Memory B cell (primary cell): ENCODE results near the gene SLC39A2.
A peak's percentile ranks its signal among the peaks of the same experiment; 100 is the strongest.

ENCODE experiments used
- ATAC-seq: fragments of 150-1000 bp; cut with Tn5 transposase; 2 replicates; pipeline ENCODE4 v1.10.0; 2021; ENCODE audit warnings: low read depth, mild to moderate bottlenecking, moderate library complexity
- DNase-seq, 2 donors: peaks; one replicate each; pipeline ENCODE4 v3.0.0; 2022; ENCODE audit warnings: low spot score in 2 of 2
- H3K27ac Mint-ChIP-seq: one replicate; pipeline ENCODE4 v1.8.0; 2022; ENCODE audit warnings: mild to moderate bottlenecking, moderate library complexity, mixed read lengths
- H3K27me3 Mint-ChIP-seq: one replicate; pipeline ENCODE4 v1.8.0; 2022; ENCODE audit warnings: mixed read lengths
- H3K36me3 Mint-ChIP-seq: one replicate; pipeline ENCODE4 v1.8.0; 2022; ENCODE audit warnings: mild to moderate bottlenecking, mixed read lengths
- H3K4me1 Mint-ChIP-seq: one replicate; pipeline ENCODE4 v1.8.0; 2022; ENCODE audit warnings: mixed read lengths
- H3K4me3 Mint-ChIP-seq: one replicate; pipeline ENCODE4 v1.8.0; 2022; ENCODE audit warnings: mild to moderate bottlenecking, moderate library complexity, mixed read lengths
- H3K9me3 Mint-ChIP-seq: one replicate; pipeline ENCODE4 v1.8.0; 2022; ENCODE audit warnings: mixed read lengths

Gene SLC39A2

GRCh38 chr14:21025371-21026273 is 26.5 kb downstream of the SLC39A2 start:
- DNase-seq (peak; percentile 8 to 42), ATAC-seq (no peak)
- Mint-ChIP-seq H3K9me3 (no peaks in the 10 kb centered on the region), H3K27me3 (peaks cover 9% of the 10 kb centered on the region), H3K4me3 (peak overlapping the region; percentile 90), H3K36me3 (no peaks in the 10 kb centered on the region), H3K27ac (no peak overlapping the region), H3K4me1 (peaks cover 11% of the 10 kb centered on the region)

GRCh38 chr14:21026274-21026987 is 27.3 kb downstream of the SLC39A2 start:
- ATAC-seq = no peak
- Mint-ChIP-seq H3K27ac (no peak overlapping the region), H3K4me3 (peak overlapping the region; percentile 56)

DNA sequence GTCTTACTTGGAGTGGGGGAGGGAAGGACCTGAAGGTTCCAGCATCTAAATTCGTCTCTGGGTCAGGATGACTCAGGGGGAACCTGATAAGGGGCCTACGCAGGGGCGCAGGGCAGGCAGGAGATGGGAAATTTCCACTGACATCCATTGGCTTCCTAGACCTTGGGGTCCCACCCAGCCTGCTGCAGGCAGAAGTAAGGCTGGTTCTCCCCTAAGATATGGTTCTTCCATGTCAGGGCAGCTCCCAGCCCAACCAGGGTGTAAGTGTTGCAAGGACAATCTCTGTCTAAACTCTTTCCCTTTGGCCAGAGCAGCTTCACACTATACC is 27.9 kb downstream of the SLC39A2 start:
- H3K4me1 Mint-ChIP-seq = peaks cover 11% of the 10 kb centered on the region
- no peak overlapping the region for H3K4me3 Mint-ChIP-seq
- H3K9me3 Mint-ChIP-seq = no peaks in the 10 kb centered on the region
- H3K27me3 Mint-ChIP-seq = peaks cover 9% of the 10 kb centered on the region
- H3K36me3 Mint-ChIP-seq = no peaks in the 10 kb centered on the region
- no peak overlapping the region for H3K27ac Mint-ChIP-seq
- ATAC-seq (no peak), DNase-seq (no peak)

More at GRCh38 chr14:21026274-21026987, 27.3 kb downstream of the SLC39A2 start:
- Mint-ChIP-seq H3K9me3 (no peaks in the 10 kb centered on the region), H3K36me3 (no peaks in the 10 kb centered on the region), H3K27me3 (peaks cover 9% of the 10 kb centered on the region), H3K4me1 (peaks cover 11% of the 10 kb centered on the region)
- no peak for DNase-seq

DNA sequence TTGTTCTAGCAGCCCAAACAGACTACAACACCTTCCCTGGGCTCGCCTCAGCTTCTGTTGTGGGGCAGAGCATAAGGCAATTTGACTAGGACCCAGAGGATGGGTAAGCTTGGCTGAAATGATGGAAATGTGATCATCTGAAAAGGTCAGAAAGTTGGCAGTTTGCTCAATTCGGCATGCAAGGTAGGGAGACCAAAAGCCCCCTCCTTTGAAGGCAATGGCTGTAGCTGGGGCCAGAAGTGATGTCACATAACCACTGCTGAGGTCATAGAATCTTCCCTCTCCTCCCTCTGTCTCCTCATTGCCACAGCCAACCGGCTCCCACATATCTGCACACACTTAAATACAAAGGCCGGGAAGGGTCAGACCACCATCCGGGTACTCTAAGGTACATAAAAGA is 30.8 kb downstream of the SLC39A2 start, which contains the start of gene TPPP2:
TPPP2 (plus strand) TSS at position 301 of the 400 bp plus-strand sequence. CDS start 365 bp downstream, outside the sequence.
- Mint-ChIP-seq H3K27me3 (peaks cover 3% of the 10 kb centered on the region), H3K4me3 (no peak within 1 kb of the TSS), H3K27ac (no peak within 1 kb of the TSS), H3K4me1 (peaks cover 2% of the 10 kb centered on the region), H3K9me3 (no peaks in the 10 kb centered on the region), H3K36me3 (no peaks in the 10 kb centered on the region)
- no peak for ATAC-seq
- no peak for DNase-seq

- Mint-ChIP-seq H3K27me3 (peaks cover 3% of the 10 kb centered on the region), H3K4me1 (no peaks in the 10 kb centered on the region), H3K27ac (no peak overlapping the region), H3K36me3 (no peaks in the 10 kb centered on the region), H3K4me3 (no peak overlapping the region), H3K9me3 (no peaks in the 10 kb centered on the region)
- DNase-seq (no peak), ATAC-seq (no peak)
These were observed 31.4 kb downstream of the SLC39A2 start for GRCh38 chr14:21030531-21030930.

DNA sequence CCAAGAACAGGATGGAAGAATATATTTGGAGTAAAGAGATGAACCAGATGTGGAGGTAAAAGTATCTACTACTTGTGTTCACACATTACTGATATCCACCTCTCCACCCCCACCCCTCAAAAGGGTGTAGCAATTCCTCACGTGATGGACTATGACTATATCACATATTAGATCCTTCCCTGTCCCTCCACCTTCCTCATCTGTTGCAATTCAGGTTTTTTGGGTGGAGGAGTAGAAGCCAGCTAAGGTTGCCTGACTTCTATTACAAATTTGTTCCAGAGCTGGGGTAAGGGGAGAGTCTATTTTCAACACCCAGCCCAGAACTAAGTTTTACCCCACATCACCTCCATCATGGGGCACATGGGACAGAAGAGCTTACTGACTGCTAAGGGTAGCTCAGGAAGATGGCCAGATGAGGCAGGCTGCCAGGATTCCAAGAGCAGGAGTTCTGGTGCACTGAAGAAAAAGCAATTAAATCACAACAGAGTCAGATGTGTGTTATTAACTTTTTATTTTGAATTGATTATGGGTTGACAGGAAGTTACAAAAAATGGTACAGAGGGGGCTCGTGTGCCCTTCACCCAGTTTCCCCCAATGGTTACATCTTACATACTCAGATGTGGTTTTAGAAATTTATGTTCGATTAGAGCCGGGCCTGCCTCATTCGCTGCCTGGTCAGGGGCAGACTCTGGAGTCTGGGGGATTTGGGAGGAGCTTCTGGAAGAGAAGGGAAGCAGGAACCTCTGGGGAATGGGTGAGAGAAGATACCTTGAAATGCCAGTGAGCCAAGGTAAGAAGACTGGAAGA is 33.4 kb downstream of the SLC39A2 start:
- Mint-ChIP-seq H3K9me3 (no peaks in the 10 kb centered on the region), H3K4me1 (no peaks in the 10 kb centered on the region)

DNA sequence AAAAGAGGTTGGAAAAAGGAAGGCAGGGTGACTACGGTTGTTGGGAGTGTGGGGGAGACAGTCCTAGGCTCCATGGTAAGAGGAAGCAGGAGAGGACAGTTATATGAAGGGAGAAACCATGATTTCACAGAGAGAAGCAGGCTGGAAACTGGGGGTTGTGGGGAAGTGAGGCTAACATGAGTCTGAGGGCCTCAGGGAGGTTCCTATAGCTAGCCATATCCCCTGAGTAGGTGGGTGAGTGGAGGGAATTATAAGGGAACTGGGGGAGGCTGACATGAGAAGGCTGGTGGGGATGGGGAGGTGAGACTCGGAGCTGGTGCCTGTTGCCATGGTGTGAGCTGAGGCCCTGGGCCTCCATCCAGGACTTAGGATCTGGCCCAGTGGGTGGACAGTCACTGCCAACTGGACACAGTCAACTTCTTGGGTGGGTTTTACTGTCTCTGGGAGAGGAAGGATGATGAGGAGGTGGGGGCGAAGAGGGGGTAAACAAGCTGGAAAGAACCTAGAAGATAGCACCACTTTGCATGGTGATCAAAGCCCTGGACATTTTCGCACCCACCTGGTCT is 34.1 kb downstream of the SLC39A2 start:
- Mint-ChIP-seq H3K27me3 (peaks cover 8% of the 10 kb centered on the region), H3K36me3 (no peaks in the 10 kb centered on the region), H3K9me3 (no peaks in the 10 kb centered on the region), H3K4me1 (no peaks in the 10 kb centered on the region), H3K4me3 (no peak overlapping the region), H3K27ac (no peak overlapping the region)
- ATAC-seq (no peak), DNase-seq (no peak)

More for the DNA sequence above, 33.4 kb downstream of the SLC39A2 start:
- DNase-seq (no peak), ATAC-seq (no peak)
- Mint-ChIP-seq H3K4me3 (no peak overlapping the region), H3K36me3 (no peaks in the 10 kb centered on the region), H3K27ac (no peak overlapping the region), H3K27me3 (peaks cover 4% of the 10 kb centered on the region)

- no peaks in the 10 kb centered on the region for H3K9me3 Mint-ChIP-seq
- H3K36me3 Mint-ChIP-seq = no peaks in the 10 kb centered on the region
- H3K4me3 Mint-ChIP-seq = no peak within 1 kb of the TSS
These were observed 35.6 kb downstream of the SLC39A2 start, which contains the start of gene RNASE13 for GRCh38 chr14:21034707-21035106. TSS of gene RNASE13 (minus strand) at chr14:21034807. CDS start at chr14:21034288, 519 bp downstream.

DNA sequence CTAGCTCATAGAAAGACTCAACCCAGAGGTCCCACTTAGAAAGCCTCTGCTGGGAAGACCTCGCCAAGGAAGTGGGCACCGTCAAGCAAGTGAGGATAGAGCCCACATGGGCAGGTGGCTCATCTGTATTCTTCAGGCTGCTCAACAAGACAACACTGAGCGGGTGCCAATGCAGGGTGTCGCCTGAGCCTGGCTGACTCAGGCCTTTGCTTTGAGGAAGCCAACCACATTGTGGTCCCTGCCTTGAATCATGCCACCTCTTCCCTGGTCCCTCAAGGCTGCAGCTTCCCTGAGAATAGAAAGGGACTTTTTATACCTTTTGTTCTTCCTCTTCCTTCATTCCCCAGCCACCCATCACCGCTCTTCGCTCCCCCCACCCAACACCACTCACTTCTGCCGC is 37.7 kb downstream of the SLC39A2 start:
- Mint-ChIP-seq H3K9me3 (no peaks in the 10 kb centered on the region), H3K27me3 (peaks cover 10% of the 10 kb centered on the region), H3K4me3 (no peak overlapping the region), H3K4me1 (no peaks in the 10 kb centered on the region), H3K36me3 (no peaks in the 10 kb centered on the region), H3K27ac (no peak overlapping the region)
- DNase-seq (no peak), ATAC-seq (no peak)

More at GRCh38 chr14:21034707-21035106, 35.6 kb downstream of the SLC39A2 start, which contains the start of gene RNASE13:
- peaks cover 8% of the 10 kb centered on the region for H3K27me3 Mint-ChIP-seq
- DNase-seq = no peak
- H3K4me1 Mint-ChIP-seq = no peaks in the 10 kb centered on the region
- no peak within 1 kb of the TSS for H3K27ac Mint-ChIP-seq
- no peak for ATAC-seq

GRCh38 chr14:21037156-21037555 is 38.1 kb downstream of the SLC39A2 start:
- no peak overlapping the region for H3K27ac Mint-ChIP-seq
- H3K27me3 Mint-ChIP-seq = peaks cover 12% of the 10 kb centered on the region
- ATAC-seq (no peak), DNase-seq (no peak)
- no peaks in the 10 kb centered on the region for H3K4me1 Mint-ChIP-seq
- H3K4me3 Mint-ChIP-seq = no peak overlapping the region
- H3K36me3 Mint-ChIP-seq = no peaks in the 10 kb centered on the region
- H3K9me3 Mint-ChIP-seq = no peaks in the 10 kb centered on the region

DNA sequence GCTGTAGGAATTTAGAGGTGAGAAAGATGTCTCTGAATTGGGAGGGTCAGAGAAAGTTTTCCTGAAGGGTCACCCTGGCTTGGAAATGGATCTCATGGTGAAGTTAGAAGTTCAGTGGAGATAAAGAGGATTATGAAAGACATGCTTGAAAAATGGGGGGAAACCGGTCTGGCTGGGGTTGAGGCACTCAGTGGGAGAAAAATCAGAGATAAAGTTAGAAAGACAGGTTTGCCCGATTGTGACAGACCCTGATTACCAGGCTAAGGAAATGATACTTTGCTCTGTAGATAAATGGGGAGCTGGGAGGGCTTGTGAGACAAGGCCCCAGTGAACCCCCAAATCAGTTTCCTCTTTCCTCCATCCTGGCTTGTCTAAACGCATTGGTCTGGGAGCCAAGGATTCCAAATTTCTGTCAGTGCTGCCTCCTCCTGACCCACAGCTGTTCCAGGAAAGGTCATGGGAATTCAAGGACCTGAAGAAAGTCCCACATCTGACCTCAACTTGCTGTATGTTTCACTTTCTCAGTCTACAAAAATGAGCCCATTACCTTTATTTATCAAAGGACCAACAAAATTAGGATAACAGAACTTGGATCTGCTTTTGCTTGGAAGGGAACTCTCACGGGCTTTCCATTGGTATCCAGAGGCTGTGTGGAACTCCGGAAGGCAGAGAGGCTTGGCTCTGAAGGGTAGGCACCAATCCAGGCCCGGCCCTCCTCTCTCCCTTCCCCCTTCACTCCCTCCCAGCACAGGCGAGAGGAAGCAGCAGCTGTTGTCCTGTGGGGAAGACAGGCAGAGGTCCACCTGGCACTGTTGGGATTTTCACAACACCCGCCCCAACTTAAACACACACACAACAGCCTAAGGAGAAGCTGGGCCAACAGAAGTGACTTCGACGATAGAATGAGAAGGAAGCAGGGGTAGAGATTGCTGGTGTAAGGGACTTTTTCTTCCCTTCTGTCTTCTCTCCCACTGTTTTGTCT is 39.6 kb downstream of the SLC39A2 start:
- no peak overlapping the region for H3K4me3 Mint-ChIP-seq
- H3K36me3 Mint-ChIP-seq = no peaks in the 10 kb centered on the region
- ATAC-seq (no peak), DNase-seq (no peak)
- no peak overlapping the region for H3K27ac Mint-ChIP-seq
- no peaks in the 10 kb centered on the region for H3K4me1 Mint-ChIP-seq
- peaks cover 19% of the 10 kb centered on the region for H3K27me3 Mint-ChIP-seq
- no peaks in the 10 kb centered on the region for H3K9me3 Mint-ChIP-seq

DNA sequence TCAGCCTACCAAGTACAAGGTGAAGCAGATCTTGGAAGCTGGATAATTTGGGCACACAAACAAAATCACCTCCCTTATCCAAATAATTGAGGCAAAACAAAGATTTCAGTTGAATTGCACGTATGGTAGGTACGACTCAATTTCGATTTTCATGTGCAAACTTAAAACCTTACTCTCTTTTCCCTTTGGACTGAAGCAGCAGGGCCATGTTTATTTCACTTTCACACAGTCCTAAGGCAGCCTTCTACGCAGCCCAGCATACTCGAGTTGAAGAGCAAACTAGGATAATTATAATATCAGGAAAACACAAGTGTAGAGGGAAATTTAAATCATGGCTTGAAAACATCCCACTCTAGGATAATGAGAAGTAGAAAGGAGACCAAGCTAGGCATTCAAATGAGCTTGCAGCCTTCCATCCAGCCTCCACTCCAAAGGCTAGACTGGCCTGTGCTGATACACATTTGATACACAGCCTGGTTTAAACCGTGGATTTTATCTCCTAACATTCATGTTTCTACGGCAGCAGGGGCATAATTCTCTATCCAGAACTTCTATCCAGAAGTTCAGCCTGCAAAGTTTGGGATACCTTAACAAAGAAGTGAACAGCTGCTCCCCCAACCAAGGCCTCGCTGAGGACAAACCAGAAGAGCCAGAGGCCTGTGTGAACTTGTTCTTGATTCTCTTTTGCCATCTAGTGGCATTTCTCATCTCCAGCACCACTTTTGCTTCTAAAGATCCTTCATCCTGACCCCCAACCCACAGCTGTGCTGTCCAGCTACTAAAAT is 40.7 kb downstream of the SLC39A2 start:
- ATAC-seq = peak; percentile 80
- H3K36me3 Mint-ChIP-seq = no peaks in the 10 kb centered on the region
- H3K4me1 Mint-ChIP-seq = no peaks in the 10 kb centered on the region
- peaks cover 23% of the 10 kb centered on the region for H3K27me3 Mint-ChIP-seq
- H3K27ac Mint-ChIP-seq = no peak overlapping the region
- no peak overlapping the region for H3K4me3 Mint-ChIP-seq
- peak in 1 of 2 donors; percentile 13 for DNase-seq
- H3K9me3 Mint-ChIP-seq = no peaks in the 10 kb centered on the region
